ENCODE measurements around the gene PTPRR. TPM values are rescaled to one million over a fixed set of nuclear protein-coding genes. Genes with fewer than 3 reads are reported as not detected.

The PTPRR gene
- total and polyA plus RNA-seq, 4 donors, result 6.2 to 32.7 (median 17.5) TPM

DNA sequence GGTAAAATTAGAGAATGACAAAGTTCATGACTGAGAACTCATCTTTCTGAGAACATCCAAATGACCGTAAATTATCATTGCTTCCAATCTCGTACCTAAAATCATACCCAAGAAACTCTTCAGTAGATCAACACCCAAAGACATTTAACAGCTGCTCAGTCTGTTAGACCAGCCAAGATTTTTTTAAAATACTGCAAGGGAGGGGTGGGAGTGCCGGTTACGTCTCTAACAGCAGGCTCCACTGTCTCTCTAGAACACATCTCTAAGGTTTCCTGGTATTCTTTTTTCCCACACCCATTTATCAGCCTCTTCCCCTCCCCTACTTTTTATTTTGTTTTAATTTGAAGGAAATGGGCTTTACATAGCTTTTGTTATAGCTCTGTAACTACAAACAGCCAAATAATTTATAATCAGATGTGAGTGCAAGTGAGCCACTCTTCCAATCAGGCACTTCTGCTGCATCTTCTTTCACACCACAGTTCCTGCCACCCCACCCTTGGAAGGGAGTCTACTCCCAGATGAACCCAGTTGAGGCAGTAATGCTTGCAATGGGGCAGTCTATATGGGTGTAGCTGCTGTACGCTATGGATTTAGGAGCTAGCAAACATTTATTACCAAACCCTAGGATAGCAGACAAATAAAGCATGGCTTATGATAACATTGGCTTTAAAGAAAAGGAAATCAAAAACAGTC is 305.2 kb downstream of the PTPRR start:
- peak in 1 of 6 donors; percentile 26 for DNase-seq (ENCODE audit: low read depth in 4 of 6, low spot score in 6 of 6)
- Histone ChIP-seq H3K9me3 (ENCODE audit: control insufficient read depth, insufficient read depth, low read length) (no peaks in the 10 kb centered on the region), H3K36me3 (ENCODE audit: control insufficient read depth, insufficient read depth, low read length) (no peaks in the 10 kb centered on the region), H3K27ac (ENCODE audit: low read depth, low read length) (no peak overlapping the region), H3K4me1 (ENCODE audit: control insufficient read depth, insufficient read depth, low read length) (no peaks in the 10 kb centered on the region), H3K27me3 (ENCODE audit: control insufficient read depth, insufficient read depth, low read length) (no peaks in the 10 kb centered on the region), H3K4me3 (ENCODE audit: low read depth, low read length) (no peak overlapping the region)
- WGBS (ENCODE audit: insufficient coverage), result no CpG with 5 or more reads among the region's 5 CpGs

DNA sequence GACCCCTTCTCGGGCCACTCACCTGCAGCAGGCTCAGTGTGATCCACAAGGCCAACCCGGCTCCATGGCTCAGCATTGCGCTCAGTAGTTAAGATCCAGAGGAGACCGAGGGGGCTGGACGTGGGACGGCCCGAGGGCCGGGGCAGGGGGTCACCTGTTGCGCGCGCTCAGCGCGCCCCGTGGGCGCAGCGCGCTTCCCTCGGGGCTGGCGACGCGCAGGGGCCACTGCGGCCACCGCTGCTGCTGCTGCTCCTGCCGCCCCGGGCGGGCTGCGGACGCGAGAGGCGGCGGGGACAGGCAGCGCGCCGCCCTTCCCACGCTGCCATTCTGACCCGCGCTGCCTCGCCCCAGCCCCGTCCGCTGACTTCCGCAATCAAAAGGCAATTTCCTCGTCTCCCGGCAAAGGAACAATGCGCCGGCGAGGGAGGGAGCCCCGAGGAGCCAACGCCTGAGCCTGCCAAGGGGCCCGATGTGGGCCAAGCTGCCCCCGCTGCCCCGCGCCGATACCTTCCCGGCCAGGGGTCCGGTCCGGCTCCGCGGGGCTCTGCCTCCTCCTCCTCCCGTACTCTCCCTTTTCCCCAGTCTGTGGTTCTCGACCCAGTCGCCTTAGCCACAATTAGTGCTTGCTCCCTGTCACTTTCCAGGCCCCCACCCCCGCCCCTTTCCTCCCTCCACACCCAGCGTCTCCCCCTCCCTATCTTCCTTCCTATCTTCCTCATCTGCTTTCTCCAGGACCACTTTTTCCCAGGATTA is 310.6 kb downstream of the PTPRR start:
- Histone ChIP-seq H3K9me3 (ENCODE audit: control insufficient read depth, insufficient read depth, low read length) (no peaks in the 10 kb centered on the region), H3K27ac (ENCODE audit: low read depth, low read length) (no peak overlapping the region), H3K36me3 (ENCODE audit: control insufficient read depth, insufficient read depth, low read length) (no peaks in the 10 kb centered on the region), H3K4me1 (ENCODE audit: control insufficient read depth, insufficient read depth, low read length) (peaks cover 14% of the 10 kb centered on the region), H3K27me3 (ENCODE audit: control insufficient read depth, insufficient read depth, low read length) (peaks cover 9% of the 10 kb centered on the region), H3K4me3 (ENCODE audit: low read depth, low read length) (peak overlapping the region; percentile 29)
- DNase-seq (ENCODE audit: low read depth in 4 of 6, low spot score in 6 of 6), result peak in 2 of 6 donors; percentile 33 to 35
- under 1% methylated on average over 61 of the region's 63 CpGs for WGBS (ENCODE audit: insufficient coverage)

DNA sequence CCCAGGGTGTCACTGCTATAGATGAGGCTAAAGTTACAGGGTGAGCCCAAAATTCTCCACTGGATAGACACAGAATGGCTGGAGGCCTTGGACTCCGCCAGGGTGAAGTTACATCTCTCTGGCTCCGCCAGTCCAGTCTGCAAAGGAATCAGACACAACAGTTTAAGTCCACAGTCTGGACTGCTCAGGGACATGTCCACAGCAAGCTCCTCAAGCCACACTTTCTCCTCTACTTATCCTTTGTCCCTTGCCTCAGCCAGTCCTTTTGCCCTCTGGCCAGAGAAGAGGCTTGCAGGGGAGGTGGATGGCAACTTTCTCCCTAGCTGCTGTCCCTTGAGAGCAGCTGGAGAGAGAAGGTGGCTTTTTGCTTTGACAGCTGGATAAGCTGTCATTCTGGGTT is 311.3 kb downstream of the PTPRR start:
- DNase-seq (ENCODE audit: low read depth in 4 of 6, low spot score in 6 of 6), result no peak
- Histone ChIP-seq H3K4me1 (ENCODE audit: control insufficient read depth, insufficient read depth, low read length) (peaks cover 14% of the 10 kb centered on the region), H3K9me3 (ENCODE audit: control insufficient read depth, insufficient read depth, low read length) (no peaks in the 10 kb centered on the region), H3K27ac (ENCODE audit: low read depth, low read length) (no peak overlapping the region), H3K36me3 (ENCODE audit: control insufficient read depth, insufficient read depth, low read length) (no peaks in the 10 kb centered on the region), H3K4me3 (ENCODE audit: low read depth, low read length) (peak overlapping the region; percentile 29), H3K27me3 (ENCODE audit: control insufficient read depth, insufficient read depth, low read length) (peaks cover 9% of the 10 kb centered on the region)
- 100% methylated on average over 2 of the region's 2 CpGs for WGBS (ENCODE audit: insufficient coverage)

DNA sequence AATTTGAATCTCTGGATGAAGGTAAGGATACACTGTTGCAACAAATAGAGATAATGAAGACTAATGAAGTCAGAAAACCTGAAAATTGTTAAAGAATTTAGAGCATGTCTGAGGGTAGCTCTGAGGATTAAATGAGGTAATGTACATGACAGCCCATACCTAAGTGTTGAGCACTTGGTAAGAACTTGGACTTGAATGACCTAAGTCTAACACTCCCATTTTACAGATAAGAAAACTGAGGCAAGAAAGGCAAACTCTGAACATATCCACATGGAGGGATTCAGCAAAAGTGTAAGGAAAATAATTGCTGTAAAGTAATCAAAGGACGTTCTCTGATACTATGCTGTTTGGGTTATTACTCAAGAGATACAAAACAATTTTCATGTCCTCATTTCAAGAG is 312.4 kb downstream of the PTPRR start:
- H3K4me3 ChIP-seq (ENCODE audit: low read depth, low read length), result peak overlapping the region; percentile 29
- H3K9me3 ChIP-seq (ENCODE audit: control insufficient read depth, insufficient read depth, low read length), result no peaks in the 10 kb centered on the region
- WGBS (ENCODE audit: insufficient coverage), result no CpG with 5 or more reads among the region's 1 CpG
- H3K27ac ChIP-seq (ENCODE audit: low read depth, low read length), result no peak overlapping the region
- no peaks in the 10 kb centered on the region for H3K36me3 ChIP-seq (ENCODE audit: control insufficient read depth, insufficient read depth, low read length)
- DNase-seq (ENCODE audit: low read depth in 4 of 6, low spot score in 6 of 6), result no peak
- H3K4me1 ChIP-seq (ENCODE audit: control insufficient read depth, insufficient read depth, low read length), result peaks cover 14% of the 10 kb centered on the region
- H3K27me3 ChIP-seq (ENCODE audit: control insufficient read depth, insufficient read depth, low read length), result peaks cover 9% of the 10 kb centered on the region

DNA sequence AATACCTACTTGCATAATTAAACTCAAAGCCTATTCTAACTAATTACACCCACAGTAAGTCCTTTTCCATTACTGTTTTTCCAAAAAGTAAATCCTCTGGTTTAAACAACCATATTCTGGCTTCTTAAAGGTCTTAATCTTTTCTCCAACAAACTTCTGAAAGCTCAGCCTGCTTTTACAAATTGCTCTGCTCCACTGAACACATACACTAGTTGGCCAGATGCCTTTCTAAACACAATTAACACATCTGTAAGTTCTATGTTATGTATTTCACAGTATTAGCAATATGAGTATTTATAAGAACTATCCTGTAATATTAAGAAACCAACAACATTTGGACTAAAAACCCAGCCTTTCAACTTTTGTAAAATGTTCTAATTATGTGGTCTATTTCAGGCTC is 313.4 kb downstream of the PTPRR start:
- H3K4me1 ChIP-seq (ENCODE audit: control insufficient read depth, insufficient read depth, low read length), result peaks cover 14% of the 10 kb centered on the region
- no peak overlapping the region for H3K27ac ChIP-seq (ENCODE audit: low read depth, low read length)
- H3K36me3 ChIP-seq (ENCODE audit: control insufficient read depth, insufficient read depth, low read length), result no peaks in the 10 kb centered on the region
- H3K9me3 ChIP-seq (ENCODE audit: control insufficient read depth, insufficient read depth, low read length), result no peaks in the 10 kb centered on the region
- DNase-seq (ENCODE audit: low read depth in 4 of 6, low spot score in 6 of 6), result no peak
- H3K4me3 ChIP-seq (ENCODE audit: low read depth, low read length), result no peak overlapping the region
- H3K27me3 ChIP-seq (ENCODE audit: control insufficient read depth, insufficient read depth, low read length), result peaks cover 9% of the 10 kb centered on the region

DNA sequence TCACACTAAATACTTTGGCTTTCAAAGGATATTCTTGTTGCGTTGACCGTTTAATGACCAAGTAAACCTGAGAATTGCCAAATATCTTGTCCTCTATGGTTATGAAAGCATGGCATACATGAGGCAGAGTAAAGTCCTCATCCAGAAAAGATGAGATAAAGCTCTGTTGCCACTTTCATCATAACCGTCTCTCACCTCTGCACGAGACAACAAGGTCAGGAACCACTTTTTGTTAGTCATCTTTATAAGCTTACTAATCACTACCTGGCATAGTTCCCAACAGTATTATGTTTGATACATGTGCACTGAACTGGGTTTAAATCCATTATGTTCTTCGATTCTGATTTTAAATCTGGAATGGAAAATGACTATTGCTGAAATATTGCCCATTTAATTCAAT is 314.6 kb downstream of the PTPRR start:
- H3K4me1 ChIP-seq (ENCODE audit: control insufficient read depth, insufficient read depth, low read length), result peaks cover 14% of the 10 kb centered on the region
- no peaks in the 10 kb centered on the region for H3K36me3 ChIP-seq (ENCODE audit: control insufficient read depth, insufficient read depth, low read length)
- H3K9me3 ChIP-seq (ENCODE audit: control insufficient read depth, insufficient read depth, low read length), result no peaks in the 10 kb centered on the region
- DNase-seq (ENCODE audit: low read depth in 4 of 6, low spot score in 6 of 6), result peak in 1 of 6 donors; percentile 13
- no peak overlapping the region for H3K27ac ChIP-seq (ENCODE audit: low read depth, low read length)
- no peak overlapping the region for H3K4me3 ChIP-seq (ENCODE audit: low read depth, low read length)
- 100% methylated on average over 2 of the region's 5 CpGs for WGBS (ENCODE audit: insufficient coverage)
- peaks cover 9% of the 10 kb centered on the region for H3K27me3 ChIP-seq (ENCODE audit: control insufficient read depth, insufficient read depth, low read length)

DNA sequence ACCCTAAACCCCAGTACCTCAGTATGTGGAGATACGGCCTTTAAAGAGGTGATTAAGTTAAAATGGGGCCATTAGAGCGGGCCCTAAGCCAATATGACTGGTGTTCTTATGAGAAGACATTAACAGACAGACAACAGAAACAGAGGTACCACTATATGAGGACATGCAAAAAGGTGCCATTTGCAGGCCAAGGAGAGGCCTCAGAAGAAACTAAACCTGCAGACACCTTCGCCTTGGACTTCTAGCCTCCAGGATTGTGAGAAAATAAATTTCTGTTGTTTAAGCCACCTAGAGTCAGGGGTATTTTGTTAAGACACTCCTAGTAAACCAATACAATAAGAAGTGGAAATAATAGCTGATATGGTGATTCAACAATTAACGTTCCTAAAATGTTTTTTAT is 315.9 kb downstream of the PTPRR start:
- Histone ChIP-seq H3K27ac (ENCODE audit: low read depth, low read length) (no peak overlapping the region), H3K4me1 (ENCODE audit: control insufficient read depth, insufficient read depth, low read length) (peaks cover 11% of the 10 kb centered on the region), H3K9me3 (ENCODE audit: control insufficient read depth, insufficient read depth, low read length) (no peaks in the 10 kb centered on the region), H3K27me3 (ENCODE audit: control insufficient read depth, insufficient read depth, low read length) (peaks cover 9% of the 10 kb centered on the region), H3K4me3 (ENCODE audit: low read depth, low read length) (no peak overlapping the region), H3K36me3 (ENCODE audit: control insufficient read depth, insufficient read depth, low read length) (no peaks in the 10 kb centered on the region)
- no peak for DNase-seq (ENCODE audit: low read depth in 4 of 6, low spot score in 6 of 6)
- WGBS (ENCODE audit: insufficient coverage), result no CpG with 5 or more reads among the region's 4 CpGs

DNA sequence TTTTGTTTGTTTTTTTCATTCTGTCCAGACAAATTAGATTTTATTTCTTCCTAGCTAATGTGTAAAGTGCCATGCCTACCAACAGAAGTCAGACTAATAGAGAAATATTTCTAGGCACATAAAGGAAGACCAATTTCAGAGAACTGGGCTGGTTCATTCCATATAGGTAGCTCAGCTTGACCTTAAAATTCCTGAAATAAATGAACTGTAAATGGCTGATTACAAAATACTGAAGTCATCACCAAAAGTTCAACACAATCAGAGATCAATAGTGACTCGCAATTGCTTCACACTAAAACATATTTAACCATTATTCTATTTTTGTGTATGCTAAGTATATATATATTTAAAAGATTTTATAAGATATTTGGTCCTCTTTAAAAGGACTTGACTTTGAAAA is 317.5 kb downstream of the PTPRR start:
- no peaks in the 10 kb centered on the region for H3K4me1 ChIP-seq (ENCODE audit: control insufficient read depth, insufficient read depth, low read length)
- H3K27ac ChIP-seq (ENCODE audit: low read depth, low read length), result no peak overlapping the region
- no peaks in the 10 kb centered on the region for H3K9me3 ChIP-seq (ENCODE audit: control insufficient read depth, insufficient read depth, low read length)
- DNase-seq (ENCODE audit: low read depth in 4 of 6, low spot score in 6 of 6), result no peak
- no peaks in the 10 kb centered on the region for H3K27me3 ChIP-seq (ENCODE audit: control insufficient read depth, insufficient read depth, low read length)
- H3K4me3 ChIP-seq (ENCODE audit: low read depth, low read length), result no peak overlapping the region
- no CpG with 5 or more reads among the region's 1 CpG for WGBS (ENCODE audit: insufficient coverage)
- H3K36me3 ChIP-seq (ENCODE audit: control insufficient read depth, insufficient read depth, low read length), result no peaks in the 10 kb centered on the region

DNA sequence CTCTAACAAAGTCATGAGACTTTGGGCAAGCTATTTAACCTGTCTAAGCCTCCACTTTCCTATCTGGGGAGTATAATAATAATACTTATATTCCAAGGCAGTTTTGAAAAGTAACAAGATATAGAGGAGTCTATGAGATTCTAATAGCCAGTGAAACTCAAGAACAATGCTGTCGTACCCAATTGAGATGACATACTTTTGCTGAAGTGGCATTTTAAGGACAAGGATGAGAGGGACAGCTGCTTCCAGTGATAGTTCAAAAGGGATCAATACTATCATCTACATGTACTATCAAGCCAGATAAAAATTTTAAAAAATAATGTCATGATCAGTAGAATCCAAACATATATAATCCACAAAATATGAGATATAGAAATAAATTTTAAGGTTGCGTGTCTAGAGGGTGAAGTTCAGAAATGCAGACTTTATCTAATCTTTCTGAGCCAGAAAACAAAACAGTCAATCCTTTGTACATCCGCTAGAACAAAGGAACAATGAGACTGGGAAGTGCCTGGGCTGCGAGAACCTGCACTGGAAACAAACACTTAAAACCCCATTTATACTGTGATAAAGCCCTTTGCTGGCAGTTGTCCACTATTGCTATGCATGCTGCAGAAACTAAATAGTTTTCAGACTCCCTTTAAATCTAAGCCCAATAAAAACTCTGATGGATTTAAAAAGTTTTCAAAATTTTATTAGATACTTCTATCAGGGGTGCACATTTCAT is 321.9 kb downstream of the PTPRR start:
- 17% methylated on average over 1 of the region's 4 CpGs for WGBS (ENCODE audit: insufficient coverage)
- no peaks in the 10 kb centered on the region for H3K27me3 ChIP-seq (ENCODE audit: control insufficient read depth, insufficient read depth, low read length)
- H3K4me3 ChIP-seq (ENCODE audit: low read depth, low read length), result no peak overlapping the region
- no peaks in the 10 kb centered on the region for H3K9me3 ChIP-seq (ENCODE audit: control insufficient read depth, insufficient read depth, low read length)
- H3K4me1 ChIP-seq (ENCODE audit: control insufficient read depth, insufficient read depth, low read length), result no peaks in the 10 kb centered on the region
- no peak overlapping the region for H3K27ac ChIP-seq (ENCODE audit: low read depth, low read length)
- no peaks in the 10 kb centered on the region for H3K36me3 ChIP-seq (ENCODE audit: control insufficient read depth, insufficient read depth, low read length)
- peak in 2 of 6 donors; percentile 15 to 18 for DNase-seq (ENCODE audit: low read depth in 4 of 6, low spot score in 6 of 6)
